Kidney glomerular epithelial cell (primary cell): Measurements from ENCODE around the gene NRCAM.

Source experiments
- DNase-seq: peaks from one replicate; lab custom pipeline; 2025; lab: John Stamatoyannopoulos, UW

Gene NRCAM

DNA sequence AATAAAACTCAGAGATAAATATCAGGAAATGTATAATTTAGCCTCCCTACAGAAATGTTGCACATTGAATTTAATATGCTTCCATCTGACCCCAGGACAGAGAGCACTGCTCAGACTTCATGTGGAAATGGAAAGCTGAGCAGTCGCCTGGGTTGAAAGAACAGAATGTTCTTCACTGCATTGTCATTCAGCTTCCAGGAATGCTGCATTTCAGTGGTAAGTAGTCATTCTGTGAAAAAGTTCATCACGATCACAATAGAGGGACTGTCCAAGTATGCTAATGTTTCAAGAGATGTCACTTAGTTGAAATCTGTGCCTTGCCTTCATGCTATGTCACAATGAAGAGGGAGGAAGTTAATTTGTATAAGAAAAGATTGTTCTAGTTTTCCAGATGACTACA, 147.3 kb downstream of the NRCAM start:
- DNase-seq = peak; percentile 60

DNA sequence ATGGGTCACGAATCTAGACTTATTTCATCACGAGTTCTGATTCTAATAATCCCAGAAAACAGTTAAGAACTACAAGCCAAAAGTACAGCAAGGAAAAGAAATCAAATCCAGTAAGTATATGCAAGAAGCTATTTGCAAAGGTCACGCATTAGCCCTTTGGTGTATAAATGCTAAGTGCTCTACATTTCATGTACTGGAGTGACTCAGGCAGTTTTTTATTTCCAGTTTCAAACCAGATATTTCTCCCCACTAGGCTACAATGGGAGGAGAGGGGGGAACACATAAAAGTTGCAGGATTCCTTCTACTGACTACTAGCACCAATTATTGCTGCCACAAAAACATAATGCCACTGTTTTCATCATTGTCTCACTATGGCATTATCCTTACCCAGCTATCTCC, 148.0 kb downstream of the NRCAM start:
- no peak for DNase-seq

DNA sequence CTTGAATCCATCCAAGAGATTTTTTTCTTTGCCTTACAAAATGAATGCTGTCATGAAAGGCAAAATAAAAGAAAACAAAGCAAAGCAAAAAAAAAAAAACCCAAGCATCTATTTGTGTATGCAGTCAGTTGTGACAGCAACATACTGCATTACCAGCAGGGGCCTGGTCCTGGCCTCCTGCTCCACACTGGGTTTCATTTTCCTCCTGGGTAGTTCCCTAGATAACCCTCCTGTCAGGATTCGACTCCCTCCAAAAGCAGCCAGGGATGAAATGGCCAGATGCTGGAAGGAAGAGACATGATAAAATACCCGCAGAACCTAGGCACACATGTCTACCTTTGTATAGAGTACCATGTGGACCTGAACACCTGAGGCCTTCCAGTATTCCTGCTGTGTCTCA, 148.6 kb downstream of the NRCAM start:
- no peak for DNase-seq

DNA sequence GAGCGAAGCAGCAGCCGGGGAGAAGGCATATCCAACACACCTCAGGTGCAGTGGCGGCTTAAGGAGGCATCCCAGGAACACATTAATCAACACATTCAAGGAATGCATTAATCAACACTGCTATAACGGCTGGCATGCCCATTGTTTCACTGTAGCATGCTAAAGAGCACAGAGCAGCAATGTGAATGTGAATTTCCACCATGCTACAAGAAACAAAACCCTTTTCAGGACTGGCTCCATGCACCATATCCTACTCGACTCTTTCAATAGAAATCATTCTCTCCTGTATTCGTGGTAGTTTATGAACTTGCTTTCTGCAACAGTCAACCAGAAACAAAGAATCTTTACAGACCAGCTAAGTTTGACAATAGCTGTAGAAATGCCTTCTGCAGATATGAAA, 149.0 kb downstream of the NRCAM start:
- no peak for DNase-seq

DNA sequence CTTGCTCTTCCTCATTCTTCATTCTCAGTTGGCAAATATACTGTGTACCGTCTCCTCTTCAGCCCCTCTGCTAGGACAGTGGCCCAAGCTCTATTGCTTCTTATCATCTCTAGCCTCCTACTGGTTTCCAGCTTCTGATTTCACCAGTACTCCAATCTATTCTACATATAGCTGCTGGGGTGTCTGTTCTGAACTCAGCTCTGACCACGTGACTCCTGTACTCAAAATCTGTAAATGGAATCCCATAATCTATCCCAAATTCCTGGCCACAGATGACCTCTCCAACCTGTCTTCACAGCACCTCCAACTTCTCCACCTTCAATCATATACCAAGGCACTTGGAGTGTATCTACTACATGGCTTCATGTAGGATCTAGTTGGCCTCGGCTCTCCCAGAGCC, 152.9 kb downstream of the NRCAM start:
- no peak for DNase-seq

DNA sequence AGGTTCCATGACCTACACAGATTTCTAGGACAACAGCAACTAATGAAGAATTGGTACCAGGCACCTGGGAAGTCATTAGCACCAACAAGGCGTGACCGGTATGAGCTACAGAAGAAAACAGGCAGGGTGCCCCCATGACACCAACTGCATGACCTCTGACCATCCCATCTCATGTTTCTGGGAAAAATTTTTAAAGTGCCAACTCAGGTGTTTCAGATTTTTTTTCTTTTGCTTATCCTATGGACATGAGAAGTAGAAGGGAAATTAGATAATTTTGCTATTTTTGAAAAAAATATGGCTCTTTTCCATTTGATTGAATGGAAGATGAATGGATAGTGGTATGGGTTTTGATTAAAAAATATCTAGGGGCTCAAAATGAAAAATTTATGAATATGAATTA, 154.8 kb downstream of the NRCAM start:
- DNase-seq = no peak

DNA sequence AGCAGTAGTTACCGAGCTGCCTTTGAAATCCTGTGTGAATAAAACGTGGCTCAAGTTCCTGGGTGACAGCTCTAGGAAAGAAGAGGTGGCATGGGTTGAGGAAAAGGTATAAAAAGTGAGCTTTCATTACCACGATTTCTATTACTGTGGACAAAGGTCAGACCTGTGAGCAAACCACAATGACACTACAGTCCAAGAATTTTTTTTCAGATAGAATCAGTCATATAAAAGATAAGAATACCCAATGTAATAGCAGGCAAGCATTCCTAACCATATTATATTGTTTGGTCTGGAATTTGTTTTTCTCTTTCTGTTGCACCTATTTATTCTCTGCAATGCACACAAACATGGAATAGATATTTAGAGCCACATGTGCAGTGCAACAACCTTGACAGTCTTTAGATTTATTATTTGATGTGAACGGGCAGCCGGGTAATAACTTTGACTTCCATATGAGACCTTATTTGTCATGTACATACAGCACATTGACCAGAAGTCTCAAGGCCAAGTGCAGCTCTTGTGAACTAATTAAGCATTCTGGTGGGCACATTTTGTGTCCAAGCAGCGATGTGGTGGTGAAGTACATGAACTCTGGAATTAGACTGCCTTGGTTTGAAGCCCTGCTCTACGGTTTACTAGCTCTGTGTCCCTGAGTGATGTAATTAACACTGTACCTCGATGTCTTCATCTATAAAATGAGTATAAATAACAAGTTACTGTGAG, 156.8 kb downstream of the NRCAM start:
- DNase-seq = peak; percentile 75

DNA sequence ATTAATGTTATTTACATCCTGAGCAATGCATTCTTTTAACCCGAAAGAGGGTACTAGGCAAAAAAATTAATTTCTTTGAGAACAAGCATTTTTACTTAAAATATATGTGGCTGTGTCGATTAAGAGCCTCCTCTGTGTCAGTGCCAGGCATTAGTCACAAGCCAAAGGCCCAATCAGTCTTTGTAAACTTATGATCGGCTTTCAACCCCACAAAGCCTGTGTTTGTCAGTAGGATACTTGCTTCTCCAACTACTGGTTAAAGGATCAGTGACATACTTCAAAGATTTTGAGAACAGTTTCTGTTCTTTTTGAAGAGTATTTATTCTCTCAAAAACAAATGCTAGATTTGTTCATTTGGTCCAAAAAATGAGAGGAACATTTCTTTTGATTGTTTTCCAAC, 159.3 kb downstream of the NRCAM start:
- DNase-seq = no peak

DNA sequence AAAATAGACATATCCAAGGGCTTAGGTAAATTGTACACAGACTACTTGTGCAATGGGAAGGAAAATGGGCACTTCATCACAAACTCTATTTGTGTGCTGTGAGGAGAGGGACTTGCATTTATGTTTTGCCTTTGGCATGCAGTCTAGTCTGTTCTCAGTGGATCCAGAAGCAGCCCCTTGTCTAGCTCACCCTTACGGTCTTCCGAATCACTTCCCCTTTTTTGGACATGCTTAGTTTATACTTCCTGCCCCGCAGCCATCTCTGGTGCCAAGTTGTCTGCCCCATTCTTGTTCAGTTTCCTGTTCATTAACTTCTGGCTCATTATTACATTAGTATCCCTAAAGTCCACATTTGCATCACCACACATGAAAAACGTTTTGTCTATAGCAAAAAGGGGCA, 161.6 kb downstream of the NRCAM start:
- no peak for DNase-seq

DNA sequence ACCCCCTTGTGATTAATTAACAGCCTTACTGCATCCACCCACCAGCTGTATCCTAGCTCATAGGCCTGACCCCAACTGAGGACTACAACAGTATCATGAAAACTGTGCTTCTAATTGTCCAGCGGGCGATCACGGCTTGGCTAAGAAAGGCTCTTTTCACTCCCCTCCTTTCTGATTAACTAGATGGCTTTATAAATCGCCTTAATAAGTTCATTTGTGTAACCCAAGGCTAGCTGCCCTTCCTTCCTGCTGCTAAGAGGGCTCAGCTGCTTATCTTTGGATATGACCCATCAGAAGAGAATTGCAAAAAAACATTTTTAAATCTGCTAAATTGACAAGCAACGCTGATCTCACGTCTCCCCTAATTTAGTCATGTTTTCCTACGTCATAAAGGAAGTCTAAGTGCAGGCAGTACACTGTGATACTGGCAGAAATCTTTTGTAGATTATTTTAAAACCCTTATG, 163.1 kb downstream of the NRCAM start:
- DNase-seq = no peak

DNA sequence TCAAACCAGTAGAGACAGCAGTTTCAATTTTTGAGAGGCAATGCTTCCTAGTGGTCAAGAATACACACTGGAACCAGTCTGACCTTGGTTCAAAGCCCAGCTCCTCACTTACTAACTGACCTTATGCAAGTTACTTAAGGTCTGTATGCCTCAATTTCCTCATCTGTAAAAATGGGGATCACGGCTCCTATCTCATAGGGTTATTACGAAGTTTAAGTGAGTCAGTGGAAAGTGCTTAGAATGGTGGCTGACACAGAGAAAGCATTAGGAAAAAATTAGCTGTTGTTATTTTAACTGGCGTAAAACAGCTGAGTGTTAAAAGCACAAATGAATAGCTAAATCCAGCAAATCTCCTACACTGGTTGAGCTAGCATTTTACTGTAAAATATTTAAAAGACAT, 163.7 kb downstream of the NRCAM start:
- DNase-seq = no peak

DNA sequence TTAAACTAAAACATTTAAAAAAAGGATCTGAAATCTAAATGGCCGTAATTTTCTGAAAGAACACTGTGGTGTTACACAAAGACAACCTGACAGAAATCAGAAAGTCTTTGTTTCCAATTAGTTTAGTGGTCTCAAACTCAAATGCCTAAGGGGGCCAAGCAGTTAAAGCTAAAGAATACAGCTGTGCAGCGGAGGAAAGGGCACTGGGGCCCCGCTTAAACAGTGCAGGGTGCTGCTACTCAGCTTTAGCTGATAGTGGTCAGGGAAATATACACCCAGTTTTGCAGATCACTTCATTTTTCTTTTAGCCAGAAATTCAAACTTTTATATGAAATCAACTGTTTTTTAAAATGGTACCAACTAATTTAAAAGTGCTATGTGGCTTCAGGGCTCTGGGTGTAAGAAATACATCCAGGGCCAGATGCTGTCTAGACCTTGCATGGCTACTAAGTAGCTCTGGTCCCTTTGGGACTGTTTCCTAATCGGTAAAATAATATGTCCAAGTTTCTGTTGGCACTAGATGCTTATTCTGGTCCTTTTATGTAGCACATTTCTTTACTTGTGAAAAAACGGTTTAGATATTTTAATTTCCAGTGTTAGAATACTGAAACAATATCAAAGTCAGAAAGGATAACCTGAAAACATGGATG, 164.3 kb downstream of the NRCAM start:
- no peak for DNase-seq

DNA sequence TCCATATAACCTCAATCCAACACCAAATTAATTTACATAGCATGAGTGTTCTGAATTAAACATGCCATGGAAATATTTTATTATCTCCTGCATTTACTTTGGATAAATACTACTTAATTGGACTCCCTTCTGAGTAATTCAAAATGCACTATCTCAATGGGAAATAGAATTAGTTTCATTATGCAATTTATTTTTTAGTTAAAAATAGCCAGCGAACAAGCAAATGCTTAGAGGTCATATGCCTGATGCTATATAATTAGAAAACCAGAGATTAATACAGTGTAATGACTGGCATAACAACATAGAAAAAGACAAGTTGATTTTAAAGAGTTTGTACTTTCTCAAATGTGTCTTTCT, 165.1 kb downstream of the NRCAM start:
- no peak for DNase-seq

DNA sequence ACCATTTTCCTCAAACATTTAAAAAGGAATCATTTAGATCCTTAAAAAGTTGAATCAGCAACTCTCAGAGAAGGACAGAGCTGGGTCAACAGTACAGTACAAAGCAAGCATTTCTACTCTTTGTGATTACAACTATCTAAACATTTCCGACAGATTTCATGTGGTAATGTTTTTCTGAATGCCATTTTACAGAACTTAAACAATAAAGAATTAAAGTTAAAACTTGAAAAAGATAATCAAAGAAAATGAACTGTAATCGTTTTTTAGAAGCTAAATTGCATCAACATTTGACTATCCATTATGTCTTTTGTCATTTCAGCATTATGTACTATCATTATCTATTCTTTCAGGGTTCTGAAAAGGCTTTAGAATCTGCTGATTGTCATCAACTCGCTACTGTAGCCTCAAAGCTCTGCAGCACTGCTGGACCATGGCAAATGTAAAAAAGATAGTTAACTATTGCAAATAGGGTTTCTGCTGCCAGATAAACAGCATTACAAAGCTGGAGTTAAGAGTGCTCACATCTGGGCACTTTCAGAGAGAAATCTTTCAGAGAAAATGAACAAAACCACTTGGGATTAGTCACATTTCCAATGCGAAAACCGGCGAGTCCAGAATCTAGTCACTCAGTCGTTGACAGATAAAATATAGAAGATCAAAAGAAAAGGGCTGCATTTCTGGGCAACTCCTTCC, 165.6 kb downstream of the NRCAM start:
- no peak for DNase-seq

DNA sequence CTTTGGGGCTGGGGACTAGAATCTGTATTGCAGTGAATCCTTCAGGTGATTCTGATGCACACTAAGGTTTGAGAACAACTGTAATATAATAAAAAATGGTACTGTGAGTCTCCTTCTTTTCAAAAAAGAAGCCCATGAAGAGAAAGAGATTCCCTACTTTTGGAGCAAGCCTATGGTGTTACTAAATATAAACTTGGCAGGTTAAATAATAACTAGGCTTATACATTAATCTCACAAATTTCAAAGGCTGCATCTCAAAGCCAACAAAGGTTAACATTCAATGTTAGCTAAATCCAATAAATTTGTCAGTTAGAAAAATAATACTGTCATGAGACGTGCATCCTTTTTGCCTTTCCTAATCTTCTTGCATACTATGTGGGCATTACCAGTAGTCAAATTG, 166.4 kb downstream of the NRCAM start:
- no peak for DNase-seq

DNA sequence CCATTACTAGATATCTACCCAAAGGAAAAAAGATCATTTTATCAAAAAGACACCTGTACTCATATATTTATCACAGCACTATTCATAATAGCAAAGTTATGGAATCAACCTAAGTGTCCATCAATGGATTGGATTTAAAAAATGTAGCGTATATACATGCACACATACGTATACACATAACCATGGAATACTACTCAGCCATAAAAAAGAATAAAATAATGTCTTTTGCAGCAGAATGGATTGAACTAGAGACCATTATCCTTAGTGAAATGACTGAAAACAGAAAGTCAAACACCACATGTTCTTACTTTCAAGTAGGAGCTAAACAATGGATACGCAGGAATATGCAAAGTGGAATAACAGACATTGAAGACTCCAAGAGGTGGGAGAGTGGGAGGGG, 168.4 kb downstream of the NRCAM start:
- DNase-seq = no peak

DNA sequence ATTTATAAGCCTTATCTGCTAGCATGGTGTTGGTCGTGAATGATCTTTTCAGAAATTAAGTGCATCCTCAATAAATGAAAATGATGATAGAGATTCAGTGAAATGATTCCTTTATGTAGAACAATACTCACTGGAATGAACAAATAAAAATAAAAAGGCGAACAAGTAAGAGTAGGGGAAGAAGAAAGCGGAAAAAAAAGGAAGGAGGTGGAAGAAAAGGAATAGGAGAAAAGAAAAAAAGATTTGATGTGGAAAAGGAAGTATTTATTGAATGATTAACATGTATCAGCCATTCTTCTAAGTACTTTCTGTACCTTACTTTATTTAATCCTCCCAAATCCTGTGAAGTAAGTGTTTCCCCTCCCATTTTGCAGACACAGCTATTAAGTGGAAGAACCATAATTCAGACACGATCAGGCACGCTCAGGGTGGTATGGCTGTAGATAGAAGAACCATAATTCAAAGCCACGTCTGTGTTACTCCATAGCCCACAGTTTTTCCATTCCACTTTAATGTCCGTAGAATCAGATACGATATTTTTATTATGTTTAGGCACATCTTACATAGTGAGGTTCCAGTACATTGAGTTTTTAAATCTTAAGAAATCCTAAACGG, 169.8 kb downstream of the NRCAM start:
- no peak for DNase-seq

DNA sequence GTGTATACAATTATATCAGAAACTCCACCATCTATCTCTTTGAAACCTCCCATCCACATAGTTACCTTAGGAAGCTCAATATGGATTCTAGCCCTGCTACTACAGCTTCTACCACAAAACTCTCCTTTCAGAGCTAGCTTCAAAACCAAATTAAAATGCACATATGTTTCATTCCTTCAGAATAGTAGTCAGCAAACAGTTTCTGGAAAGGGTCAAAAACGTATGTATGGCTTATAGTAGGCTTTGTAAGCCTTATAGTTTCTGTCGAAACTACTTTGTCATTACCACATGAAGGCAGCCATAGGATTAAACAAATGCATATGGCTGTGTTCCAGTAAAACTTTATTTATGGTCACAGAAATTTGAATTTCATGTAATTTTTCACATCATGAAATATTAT, 170.5 kb downstream of the NRCAM start:
- no peak for DNase-seq

DNA sequence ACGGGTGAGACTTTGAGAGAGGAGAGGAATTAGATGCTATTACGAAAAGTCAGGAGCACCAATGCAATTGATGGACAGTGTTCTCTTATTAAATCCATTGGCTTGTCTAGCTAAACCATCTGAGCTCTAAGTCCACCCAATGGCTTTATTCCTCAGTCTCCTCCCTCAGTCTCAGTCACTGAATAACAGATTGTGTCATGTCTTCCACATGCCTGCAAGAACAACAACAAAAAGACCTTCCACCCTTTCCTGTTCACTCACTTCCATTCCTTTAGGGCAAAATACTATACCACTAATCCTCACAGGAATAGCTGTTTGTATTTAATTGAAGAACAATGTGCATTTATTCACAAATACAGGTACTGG, 171.2 kb downstream of the NRCAM start:
- DNase-seq = no peak

DNA sequence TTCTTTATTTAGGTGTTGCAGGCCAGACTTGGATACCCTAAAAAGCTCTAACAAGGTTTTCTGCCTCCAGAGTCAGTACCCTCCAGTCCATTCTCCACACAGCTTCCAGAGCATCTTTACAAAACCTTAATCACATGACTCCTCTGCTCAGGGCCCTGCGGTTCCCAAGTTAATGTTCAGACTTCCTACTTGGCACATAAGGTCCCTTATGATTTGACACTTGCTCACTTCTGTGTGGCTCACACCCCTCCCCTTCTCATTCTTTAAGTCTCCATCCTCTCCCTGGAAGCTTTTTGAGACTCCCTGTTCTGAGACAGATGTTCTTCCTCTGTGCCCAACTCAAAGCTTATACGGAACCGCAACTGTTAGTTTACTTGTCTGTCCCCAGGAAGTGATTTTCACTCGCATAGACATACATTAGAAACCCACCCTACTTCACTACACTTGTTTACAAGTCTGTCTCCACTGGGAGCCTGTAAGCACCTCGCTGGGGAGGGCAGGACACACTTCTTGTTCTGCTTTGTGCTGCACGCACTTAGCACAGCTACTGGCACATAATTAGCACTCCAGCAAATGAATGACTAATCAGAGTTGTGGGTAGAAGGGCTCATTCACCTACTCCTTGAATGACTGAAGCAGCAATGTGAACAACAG, 171.8 kb downstream of the NRCAM start:
- no peak for DNase-seq

DNA sequence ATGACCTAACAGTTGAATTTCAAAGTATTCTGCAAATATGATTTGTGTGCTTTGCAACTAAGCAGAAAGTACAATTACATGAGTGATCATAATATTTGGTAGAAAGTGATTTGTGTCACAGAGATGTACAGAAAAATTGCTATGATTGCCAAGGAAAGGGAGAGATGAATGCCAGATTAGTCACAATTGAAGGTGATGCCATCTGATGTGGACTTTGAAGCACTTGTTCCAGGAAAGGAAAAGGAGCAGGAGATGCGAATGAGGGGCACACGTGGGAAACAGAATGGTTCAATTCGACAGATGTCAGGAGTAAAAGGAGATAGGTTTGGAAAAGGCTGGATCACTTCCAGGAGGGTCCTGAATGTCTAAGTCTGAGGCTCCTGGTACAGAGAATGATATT, 173.0 kb downstream of the NRCAM start:
- DNase-seq = no peak

DNA sequence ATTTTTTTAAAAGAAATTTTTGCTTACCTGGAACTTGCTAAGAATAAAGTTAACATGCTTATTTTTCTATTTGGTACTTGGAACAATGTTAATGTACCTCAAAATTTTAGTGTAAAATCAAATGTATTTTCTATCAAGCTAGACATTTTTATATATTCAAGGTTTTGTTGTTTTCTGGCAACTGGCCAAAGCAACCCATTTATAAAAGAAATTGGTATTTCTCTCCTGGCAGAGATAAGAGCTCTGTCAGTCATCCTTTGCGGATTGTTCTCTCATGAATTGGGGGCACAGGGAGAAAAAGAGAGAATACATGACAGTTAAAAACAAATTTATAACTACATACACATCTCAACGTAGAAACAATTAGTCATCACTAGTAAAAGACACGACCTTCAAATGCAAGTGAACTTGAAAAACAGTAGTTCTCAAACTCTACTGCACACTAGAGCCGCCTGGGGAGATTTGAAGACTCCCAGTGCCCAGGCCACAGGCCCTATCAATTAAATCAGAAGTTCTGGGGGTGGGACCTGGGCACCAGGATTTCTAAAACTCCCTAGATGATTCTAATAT, 173.7 kb downstream of the NRCAM start:
- DNase-seq = no peak
